SIG-M5 treated with dmso at 0.1 percent for 504 hours (cell line): ENCODE data around the gene F3.
A peak's percentile ranks its signal among the peaks of the same experiment; 100 is the strongest.

Source experiments
- DNase-seq: peaks from one replicate; lab custom pipeline; 2025; ENCODE audit not compliant: unreplicated experiment; lab: John Stamatoyannopoulos, UW

F3 gene

DNA sequence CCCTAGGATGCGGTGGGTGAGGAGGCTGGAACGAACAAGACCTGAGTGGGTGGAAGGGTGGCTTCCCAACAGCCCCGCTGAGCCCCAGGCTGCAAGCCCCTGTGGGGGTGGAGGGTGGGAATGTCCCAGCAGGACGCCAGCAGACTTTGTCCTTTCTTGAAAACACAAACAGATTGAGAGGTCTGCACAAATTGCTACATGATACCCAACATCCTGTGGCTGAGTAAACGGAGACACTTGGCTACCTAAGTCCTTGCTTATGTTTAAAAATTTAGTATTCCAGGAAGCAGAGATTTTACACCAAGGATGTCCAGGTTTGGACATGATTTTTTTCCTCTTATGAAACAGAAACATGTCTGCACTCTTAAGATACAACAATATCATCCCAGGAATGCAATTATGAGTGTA, 11.8 kb upstream of the F3 start:
- DNase-seq = no peak

DNA sequence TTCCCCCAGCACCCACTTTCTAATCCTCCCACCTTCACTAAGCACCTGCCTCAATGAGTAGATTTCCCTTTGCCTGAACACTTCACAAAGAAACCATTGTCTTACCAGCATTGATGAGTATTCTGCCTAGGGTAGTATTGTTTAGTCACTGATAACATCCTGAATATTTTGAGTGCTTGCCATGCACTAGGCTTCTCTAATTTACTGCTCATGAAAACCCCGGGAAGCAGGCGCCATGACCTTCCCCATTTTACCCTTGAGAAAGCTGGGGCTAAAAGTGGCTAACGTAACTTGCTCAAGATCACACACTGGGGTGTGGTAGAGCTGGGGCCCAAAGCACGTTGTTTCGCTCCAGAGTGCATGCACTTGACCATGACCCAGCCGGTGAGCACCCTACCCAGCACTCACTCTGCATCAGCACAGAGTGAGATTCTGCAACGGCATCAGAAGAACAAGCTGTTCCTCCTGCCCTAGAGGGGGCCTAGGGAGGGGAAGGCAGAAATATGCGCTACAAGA, 10.6 kb upstream of the F3 start:
- no peak for DNase-seq

DNA sequence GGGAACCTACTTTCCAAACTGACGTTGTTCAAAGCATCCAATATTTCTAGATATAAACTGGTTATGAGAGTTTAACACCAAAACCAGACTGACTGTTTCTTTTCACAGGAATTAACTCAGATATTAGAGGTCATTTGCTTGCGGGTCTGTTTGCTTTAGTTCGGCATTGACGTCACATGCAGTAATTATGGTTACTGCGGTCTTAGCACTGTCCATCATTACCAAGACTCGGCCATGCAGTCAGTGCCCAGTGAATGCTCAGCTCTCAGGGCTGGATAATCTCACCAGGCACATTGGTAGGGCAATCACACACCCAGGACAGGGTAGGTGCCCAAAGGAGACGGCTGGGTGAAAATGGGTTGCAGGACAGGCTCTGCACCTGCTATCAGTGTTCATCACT, 9.9 kb upstream of the F3 start:
- no peak for DNase-seq

DNA sequence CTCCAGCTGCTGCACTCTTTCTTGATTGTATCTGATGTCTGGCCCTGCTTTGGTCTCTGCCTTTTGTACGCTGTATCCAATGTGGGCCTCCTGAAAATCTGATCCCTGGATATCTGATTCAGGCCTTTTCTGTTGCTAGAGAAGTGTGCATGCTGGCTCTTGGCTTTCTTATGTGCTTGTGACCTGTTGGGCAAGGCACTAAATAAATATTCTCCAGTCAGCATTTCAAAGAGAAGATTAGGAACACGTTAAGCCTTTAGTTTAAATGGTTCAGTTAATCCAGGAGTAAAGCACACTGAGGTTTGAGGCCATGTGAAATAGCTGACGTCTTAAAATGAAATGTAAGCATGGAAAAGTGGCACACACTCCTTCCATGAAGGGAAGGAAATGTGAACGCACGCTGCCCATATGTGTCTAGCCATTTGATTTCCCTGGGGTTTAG, 9.3 kb upstream of the F3 start:
- DNase-seq = no peak

DNA sequence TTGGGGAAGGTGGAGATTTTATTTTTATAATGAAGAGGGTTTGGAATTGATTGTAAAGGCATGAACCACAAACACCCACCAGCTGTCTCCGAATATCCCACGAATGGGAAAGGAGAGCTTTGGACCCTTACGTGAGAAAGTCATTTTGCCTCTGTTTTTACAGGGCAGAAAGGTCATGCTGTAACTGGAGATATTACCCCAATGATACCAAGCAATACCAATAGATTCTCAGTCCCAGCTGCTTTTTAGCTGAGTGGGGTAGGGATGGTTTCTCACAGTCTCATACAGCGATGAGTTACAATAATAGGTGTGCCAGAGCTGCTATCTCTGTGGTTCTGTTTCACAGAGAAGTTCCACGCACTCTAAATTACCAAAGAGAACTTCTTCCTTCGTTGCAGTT, 8.8 kb upstream of the F3 start:
- no peak for DNase-seq

DNA sequence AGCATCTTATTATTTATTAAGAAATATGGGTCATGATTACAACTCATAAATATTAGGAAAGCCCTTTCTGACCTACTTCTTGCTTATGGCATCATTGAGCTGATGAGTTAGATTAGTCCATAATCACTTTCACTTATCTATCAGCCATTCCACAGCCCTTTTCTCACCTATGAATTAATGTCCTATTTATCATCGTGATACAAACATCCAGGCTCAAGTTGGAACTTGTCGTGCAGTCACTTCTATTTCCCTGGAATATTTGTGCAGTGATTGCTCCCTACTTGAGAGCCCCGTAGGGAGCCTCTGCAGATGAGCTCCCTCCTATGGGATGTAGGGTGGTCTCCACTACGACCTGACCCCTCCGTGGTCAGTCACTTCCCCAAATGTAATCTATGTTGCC, 8.1 kb upstream of the F3 start:
- DNase-seq = no peak

DNA sequence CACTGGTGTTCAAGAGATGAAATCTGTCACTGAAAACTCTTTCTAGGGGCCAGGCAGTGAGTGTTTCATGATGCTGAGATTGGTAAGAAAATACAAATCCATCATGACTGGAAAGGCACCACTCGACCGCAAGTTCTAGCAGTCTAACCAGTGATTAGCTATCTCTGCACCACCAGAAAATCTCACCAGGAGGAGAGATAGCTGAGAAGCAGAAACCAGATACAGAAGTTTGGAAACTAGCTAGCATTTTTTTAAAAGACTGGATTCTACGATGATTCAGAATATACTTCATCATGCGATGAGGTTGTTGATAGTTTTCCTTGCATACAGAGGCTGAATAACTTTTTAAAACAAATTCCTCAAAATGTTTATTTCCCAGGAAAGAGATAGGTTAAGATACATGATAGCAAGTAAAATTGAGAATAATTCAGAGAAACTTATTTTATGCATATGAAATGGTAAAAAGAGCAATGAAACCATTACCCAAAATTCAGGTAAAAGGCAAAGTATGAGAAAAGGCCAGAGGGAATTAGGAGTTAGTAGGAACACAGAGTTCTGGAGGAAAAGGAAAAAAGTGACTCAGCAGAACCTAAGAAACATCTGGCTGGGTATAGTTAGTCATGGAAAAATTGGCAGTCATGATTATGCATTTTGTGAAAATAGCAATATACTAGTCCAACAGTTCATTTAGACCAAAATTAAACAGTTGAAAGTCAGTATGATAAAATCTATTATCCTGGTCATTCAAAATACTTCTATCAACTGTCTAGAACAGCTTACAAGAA, 3.3 kb upstream of the F3 start:
- no peak for DNase-seq

DNA sequence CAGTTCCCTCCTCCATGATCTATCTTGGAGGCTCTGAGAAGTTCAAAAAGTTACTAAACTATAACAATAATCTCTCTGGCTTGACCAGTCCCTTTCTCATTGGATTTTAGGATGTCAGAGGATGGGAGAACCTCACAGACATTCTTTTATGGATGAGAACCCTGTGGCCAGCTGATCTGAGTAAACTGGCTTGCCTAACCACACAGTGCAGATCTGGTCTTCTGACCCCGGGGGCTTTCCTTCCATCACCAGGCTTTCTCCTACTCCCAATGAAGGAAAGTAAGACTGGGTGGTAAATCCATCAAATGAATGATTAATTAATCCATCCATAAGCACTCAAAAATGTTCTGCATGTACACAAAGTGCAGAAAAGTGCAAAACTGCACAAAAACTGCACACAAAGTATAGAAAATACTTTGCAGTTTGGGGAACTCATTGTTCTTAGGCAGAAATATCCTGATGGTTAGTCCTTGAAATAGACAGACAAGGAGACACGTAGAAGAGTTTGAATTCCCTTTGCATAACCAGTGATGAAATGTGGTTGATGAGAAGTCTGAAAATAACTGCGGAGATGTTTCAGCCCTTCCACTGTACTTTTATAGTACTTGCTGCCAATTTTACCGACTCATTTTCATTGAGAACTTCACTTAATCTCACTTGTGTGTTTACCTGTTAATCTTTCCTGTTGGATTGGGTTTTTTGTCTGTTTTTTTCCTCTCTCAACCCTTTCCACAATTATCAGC, 2.5 kb upstream of the F3 start:
- DNase-seq = peak; percentile 60

DNA sequence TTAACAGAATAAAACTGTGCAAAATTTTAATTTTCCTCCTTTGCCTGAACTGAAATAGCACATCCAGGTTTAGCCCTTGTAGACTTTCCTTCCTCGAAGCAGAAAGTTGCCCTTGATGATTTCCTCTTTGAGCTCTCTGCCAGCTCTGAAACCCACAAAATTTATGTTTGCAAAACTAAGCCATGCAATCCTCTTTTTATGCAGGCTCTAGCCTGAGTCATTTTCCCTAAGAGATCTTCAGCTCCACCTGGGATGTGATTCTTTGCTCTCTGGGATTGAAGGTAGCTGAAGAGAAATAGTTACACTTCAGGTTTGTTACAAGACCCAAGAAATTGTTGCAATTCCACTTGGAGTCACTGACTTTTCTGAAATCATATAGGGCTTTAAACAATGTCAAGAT, 1.4 kb upstream of the F3 start:
- peak; percentile 72 for DNase-seq

DNA sequence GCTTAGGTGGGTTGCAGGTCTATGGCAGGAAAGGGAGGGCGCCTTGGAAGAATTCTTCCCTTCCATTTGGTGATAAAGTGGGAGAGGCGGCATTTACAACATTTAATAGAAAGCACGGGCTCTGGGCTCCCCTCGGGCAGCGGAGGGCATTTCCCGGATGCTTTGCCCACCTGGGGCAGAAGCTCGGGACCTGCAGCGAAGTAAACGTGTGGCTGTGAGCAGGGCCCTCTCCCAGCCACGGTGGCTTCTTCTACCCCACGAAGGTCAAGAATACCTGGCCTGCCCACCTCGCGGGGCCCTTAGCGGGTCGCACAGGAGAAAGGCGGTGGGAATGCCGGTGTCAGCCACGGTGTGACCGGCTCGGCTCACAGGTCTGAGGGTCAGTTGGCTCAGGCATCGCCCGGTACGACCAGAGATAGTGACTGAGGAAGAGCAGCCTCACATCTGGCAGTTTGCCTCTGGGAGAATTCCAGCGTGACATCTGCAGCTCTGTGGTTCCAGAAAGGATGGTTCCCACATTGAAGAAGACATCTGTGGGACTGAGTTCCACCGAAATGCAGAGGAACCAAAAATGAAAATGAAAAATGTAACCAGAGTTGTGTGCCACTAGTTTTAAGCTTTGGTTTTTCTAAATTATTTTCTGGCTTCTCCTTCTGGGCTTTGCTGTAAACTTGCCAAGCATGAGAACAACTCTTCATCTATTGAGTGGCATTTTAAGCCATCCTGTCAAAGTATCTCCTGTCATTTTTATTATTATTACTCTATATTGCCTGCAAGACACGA, 720 bp upstream of the F3 start:
- no peak for DNase-seq

DNA sequence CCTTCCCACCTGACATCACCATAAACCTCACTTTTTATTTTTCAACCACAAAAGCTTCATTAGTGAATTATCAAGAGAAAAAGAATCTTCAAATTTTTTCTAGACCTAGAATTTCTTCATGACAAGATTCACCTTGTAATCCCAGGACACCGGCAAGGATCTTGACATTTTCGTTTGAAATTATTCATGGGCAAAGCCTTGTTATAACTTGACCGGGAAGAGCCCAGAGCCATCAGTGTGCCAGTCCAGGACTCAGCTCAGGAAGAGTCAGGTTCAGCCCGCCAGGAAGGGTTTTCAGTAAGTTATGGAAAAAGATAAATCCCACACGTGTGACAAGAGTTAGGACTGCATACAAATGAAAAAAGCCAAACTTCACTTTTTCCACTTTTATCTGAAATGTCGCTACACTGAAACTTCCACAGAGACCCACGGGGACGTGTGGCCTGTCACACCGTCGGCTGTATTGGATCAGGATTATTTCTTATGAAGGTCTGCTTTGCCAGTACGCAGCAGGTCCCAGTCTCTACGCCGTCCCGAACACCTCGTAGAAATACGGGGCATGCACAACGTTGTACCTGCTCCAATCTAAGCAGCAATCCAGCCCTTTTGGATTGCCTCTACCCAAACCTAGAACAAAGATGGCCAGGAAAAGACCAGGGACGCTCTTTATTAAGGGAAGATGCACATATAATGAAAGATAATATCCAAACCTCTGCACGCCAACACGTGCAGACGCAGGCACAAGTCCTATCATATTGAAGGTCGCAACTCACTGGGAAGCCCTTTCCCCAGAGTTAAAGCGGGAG, 916 bp downstream of the F3 start:
- DNase-seq = peak; percentile 14

DNA sequence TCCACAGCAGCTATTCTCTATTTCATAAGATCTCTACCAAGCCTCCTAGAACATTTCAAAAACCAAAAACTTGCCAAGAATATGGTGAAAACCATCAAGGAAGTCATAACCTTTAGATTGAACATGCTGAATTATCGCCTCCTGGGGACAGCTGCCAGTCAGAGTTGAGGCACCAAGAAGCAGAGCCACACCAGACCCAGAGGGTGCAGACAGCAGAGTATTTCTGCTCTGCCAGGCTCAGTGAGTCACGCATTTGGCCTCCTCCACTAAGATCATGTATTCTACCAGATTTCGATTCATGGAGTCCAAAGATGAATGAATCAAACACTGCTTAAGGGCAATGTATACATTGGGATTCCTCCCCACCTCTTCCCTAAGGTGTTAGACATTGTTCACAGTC, 2.1 kb downstream of the F3 start:
- no peak for DNase-seq

DNA sequence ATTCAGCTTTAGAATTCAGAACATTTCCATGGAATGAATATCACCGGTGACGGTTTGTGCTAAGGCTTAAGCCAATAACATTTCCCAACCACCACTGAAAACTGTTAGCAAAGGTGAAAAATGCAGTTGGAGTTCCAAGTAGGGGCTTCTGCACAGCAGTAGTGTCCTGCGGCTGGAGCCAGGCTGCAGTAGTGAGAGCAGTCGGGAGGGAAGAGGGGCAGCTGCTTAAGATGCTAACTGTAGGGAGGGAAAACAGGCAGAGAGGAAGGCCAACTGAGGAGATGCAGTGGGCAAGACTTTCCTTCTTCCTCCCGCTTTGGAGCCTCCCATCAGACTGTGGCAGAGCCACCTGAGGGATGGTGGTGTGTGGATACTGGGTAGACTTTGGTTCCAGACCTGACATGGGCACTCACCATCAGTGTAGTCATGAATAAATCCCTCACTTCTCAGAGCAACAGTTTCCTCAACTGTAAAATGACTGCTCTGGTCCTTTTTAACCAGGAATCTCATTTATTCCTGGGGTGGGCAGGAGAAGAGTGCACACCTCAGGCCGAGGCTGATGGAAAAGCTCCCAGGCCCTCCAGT, 3.2 kb downstream of the F3 start:
- DNase-seq = no peak

DNA sequence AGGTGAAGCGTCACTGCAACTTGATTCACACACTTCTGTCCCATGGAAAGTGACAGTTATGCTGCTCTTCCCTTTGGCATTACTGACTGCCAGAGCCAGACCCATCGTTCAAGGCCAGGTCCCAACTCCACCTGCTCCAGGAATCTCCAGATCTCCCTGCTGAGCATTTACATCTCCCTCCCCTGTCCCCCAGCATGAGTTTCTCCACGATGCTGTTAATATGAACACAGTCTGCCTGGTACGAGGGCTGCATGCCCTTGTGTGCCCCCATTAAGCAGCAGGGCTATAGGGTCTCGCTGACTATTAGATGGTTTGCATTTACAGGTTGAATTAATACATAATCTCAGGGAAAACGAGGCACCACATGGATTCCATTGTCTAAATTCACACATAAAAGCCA, 4.3 kb downstream of the F3 start:
- DNase-seq = no peak

DNA sequence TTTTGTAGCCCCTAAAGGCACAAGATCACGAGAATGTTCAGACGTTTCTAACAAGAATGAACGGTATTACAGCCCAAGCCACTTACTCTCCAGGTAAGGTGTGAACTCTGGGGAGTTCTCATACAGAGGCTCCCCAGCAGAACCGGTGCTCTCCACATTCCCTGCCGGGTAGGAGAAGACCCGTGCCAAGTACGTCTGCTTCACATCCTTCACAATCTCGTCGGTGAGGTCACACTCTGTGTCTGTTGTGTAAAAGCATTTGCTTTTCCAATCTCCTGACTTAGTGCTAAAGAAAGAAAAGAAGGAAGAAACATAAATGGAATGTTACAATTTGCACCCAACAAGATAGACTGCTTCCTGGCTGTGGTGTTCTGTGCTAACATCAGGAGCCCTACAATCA, 5.7 kb downstream of the F3 start:
- no peak for DNase-seq

DNA sequence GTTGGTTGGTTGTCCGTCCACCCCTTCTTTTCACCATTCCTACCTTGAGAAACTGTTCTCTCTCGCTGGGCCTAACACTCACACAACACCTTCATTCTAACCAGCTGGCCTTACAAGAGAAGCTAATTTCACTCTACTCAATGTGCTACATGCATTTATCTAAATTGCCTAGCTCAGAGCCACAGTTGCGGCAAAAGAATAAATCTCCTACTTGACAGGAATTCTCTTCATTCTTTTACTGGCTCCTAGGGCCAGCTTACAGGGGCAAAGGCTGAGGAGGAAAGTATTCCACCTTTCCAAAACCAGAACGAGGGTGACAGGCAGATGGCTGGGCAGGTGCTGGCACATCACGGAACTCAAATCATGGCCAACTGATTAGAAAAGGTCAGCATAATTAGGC, 6.5 kb downstream of the F3 start:
- DNase-seq = no peak

DNA sequence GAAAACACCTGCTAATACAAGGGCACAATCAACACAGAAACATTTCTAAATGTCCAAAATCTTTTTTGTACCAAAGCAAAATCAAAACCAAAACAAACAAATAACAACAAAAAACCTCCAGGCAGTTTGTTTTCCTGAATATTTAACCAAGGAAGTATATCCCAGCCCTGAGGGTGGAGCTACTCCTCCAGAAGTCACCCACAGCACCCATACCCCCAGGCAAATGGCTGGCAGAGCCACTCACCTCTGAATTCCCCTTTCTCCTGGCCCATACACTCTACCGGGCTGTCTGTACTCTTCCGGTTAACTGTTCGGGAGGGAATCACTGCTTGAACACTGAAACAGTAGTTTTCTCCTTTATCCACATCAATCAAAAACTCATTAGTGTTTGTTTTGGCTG, 9.5 kb downstream of the F3 start:
- no peak for DNase-seq

DNA sequence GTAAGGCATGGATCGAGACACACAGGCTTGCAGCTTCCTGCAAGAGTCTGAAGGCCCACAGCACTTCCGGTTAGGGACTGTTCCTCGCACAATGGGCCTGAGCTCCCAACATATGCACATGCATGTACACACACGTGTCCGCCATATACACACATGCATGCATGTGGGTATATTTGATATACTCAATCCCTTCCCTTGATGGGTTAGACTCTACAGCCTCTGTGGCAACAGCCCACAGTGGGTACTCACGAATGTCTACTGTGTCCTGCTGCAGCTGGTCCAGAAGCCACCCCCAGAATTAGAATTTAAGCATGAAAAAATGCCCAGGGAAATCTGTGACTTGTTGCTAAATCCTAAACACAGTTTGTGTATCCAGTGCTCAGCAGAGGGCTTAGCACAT, 9.9 kb downstream of the F3 start:
- DNase-seq = no peak

DNA sequence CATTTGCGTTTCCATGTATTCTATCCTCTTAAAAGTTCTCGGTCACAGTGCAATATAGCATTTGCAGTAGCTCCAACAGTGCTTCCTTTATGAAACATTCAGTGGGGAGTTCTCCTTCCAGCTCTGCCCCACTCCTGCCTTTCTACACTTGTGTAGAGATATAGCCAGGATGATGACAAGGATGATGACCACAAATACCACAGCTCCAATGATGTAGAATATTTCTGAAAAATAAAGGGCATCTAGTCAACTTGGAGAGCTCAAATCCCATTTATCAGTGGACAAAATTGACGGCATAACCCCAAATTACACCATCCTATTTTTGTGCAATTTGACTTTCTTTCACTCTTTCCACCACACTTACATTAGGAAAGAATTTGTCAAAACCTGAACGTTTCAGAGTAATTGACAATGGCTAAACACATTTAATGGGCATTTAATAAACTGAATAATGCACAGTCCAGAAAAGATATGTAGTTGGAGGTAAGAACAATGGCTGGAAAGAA, 11.1 kb downstream of the F3 start:
- DNase-seq = no peak

DNA sequence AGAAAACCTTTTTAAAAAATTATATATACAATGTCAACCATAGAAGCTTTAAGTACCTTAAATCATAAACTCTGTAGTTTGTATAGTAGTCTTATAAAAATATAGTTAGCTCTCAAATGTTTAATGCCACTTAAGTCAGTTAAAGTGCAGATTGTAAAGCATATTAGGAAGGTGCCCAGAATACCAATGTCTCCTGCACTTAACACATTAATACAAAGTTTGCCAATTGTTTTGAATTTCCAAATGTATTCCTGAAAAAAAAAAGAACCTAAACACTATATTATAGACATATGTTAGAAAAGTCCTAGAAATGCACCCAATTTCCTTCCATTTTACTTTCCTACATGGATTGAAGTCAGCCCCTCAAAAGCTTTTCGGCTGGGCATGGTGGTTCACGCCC, 12.1 kb downstream of the F3 start:
- no peak for DNase-seq
